GM19240 (cell line): ENCODE data around the gene PTGFRN.
"Not testable (repeated sequence)": the region's sequence is repeated elsewhere in the genome, so short reads cannot be mapped to it uniquely, and the experiment has no call there.

Source experiments
- DNase-seq: peaks from one replicate; pipeline ENCODE4 v3.0.0; 2011; ENCODE audit warnings: low spot score; ENCODE audit not compliant: insufficient read length

PTGFRN gene

GRCh38 chr1:116909512-116910378 lies at the start of gene PTGFRN:
TSS of gene PTGFRN (plus strand) at chr1:116909916. CDS start at chr1:116910204, 288 bp downstream.
- no peak for DNase-seq

DNA sequence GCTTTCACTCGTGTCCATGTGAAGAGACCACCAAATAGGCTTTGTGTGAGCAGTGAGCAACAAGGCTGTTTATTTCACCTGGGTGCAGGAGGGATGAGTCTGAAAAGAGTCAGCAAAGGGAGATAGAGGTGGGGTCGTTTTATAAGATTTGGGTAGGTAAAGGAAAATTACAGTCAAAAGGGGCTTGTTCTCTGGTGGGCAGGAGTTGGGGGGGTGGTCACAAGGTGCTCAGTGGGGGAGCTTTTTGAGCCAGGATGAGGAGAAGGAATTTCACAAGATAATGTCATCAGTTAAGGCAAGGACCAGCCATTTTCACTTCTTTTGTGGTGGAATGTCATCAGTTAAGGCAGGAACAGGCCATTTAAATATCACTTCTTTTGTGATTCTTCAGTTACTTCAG lies 49.5 kb upstream of the PTGFRN start:
- DNase-seq, result not testable (repeated sequence)

DNA sequence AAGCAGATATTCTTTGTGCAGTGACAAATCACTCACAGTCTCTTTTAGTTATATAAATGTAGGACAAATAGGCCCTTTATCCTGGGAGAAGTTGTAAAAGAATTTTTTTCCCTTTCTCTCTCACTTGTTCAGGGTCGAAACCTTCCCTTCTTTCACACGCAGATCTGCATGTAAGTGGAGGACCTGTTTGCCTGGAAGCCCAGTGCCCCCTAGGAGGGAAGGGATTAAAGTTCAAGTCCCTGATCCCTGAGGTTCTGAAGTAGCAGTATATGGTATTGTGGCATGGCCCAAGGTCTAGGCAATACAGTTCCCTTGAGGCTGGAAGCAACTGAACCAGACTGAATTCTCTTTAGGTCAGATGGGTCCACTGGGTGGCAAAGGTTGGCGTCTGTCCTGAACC lies 48.6 kb upstream of the PTGFRN start:
- no peak for DNase-seq

DNA sequence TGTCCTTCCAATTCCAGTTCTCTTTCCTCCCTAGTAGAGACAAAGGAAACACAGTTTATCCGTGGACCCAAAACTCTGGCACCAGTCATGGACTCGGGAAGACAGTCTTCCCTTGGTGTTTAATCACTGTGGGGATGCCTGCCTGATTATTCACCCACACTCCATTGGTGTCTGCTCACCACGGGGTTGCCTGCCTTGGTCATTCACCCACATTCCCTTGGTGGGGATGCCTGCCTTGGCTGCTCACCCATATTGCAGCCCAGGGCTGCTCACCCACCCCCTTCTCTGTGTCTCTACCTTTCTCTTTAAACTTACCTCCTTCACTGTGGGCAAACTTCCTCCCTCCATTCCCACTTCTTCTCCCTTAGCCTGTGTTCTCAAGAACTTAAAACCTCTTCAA lies 46.7 kb upstream of the PTGFRN start:
- not testable (repeated sequence) for DNase-seq

DNA sequence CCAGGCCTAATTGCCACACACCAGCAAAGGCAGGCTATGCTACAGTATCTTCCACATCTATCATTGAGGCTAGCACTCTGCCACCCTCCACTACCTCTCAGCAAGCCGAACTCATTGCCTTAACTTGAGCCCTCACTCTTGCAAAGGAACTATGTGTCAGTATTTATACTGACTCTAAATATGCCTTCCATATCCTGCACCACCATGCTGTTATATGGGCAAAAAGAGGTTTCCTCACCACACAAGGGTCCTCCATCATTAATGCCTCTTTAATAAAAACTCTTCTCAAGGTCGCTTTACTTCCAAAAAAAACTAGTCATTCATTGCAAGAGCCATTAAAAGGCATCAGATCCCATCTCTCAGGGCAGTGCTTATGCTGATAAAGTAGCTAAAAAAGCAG lies 43.2 kb upstream of the PTGFRN start:
- DNase-seq, result not testable (repeated sequence)

GRCh38 chr1:116868385-116868784 lies 41.3 kb upstream of the PTGFRN start:
- DNase-seq, result no peak

GRCh38 chr1:116869611-116870010 lies 40.1 kb upstream of the PTGFRN start:
- no peak for DNase-seq

DNA sequence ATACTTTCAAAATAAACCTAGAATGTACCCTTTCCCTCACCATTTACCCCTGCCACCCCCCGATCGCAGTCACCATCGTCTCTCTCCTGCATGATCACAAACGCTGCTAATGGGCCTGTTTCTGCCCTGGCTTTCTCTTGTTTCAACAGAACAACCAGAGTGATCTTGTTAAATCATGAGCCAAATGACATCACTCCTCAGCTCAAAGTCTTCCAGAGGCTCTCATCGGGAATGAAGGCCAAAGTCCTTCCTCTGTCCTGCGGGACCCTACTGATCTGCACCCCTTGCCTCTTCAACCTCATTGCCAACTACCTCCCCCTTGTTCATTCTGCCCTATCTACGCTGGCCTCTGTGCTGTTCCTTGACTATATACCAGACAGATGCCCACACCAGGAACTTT lies 39.4 kb upstream of the PTGFRN start:
- DNase-seq, result no peak

GRCh38 chr1:116871779-116872146 lies 38.0 kb upstream of the PTGFRN start:
- no peak for DNase-seq

DNA sequence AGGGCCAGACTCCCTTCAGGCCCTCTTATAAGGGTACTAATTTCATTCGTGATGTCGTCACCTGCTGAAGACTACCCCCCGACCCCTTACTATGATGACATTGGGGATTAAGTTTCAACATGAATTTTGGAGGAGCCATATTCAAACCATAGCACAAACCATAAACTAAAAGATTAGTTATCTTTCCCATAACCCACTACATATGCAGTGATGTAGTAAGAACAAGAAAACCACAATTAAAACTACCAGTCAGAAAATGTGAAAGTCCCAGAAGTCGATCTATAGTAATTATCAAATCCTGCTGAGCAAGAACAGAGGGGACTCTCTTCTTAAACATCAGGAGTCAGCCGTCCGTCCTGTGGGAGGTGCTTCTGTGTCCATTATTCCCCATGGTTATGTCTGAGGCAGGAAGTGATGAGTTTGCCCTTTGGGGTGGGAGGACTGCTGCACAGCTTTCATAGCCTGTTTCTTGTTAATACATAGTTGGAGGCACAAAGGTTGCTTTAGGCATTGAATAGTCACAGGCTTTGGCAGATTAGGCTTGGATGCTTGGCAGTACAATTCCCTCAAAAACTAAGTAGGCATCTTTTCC lies 35.9 kb upstream of the PTGFRN start:
- no peak for DNase-seq

DNA sequence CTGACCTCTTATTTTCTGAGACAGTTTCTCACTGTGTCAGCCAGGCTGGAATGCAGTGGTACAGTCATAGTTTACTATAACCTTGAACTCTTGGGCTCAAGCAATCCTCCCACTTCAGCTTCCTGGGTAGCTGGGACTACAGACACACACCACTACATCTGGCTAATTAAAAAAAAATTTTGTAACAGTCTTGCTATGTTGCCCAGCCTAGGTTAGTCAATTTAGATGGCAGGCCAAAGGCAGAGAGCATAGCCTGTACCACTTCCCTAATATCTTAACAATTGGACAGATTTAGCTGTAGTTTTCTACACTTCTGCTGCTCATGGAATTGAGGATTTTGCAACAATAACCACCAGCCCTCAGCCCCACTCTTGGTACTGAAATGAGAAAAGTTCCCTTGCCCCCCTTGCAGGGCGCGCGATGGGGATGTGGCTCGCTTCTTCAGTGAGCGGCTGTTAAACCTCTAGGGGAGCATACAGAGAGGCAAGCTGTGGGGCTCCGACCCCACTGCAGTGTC lies 34.9 kb upstream of the PTGFRN start:
- no peak for DNase-seq

DNA sequence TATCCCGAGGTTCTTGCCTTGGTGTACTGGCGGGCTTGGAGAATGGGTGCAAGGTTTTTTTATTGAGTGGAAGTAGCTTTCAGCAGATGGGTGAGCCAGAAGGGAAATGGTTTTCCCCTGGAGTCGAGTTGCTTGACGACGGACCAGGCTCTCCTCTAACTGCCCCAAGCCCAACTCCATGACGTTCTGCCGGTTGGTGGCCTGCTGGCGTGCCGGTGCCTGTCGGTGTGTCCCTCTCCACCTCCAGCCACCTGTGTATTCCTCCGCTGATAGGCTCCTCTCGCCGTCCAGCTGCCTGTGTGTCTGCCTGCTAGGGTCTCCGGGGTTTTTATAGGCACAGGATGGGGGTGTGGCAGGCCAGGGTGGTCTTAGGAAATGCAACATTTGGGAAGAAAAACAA lies 34.3 kb upstream of the PTGFRN start:
- no peak for DNase-seq

DNA sequence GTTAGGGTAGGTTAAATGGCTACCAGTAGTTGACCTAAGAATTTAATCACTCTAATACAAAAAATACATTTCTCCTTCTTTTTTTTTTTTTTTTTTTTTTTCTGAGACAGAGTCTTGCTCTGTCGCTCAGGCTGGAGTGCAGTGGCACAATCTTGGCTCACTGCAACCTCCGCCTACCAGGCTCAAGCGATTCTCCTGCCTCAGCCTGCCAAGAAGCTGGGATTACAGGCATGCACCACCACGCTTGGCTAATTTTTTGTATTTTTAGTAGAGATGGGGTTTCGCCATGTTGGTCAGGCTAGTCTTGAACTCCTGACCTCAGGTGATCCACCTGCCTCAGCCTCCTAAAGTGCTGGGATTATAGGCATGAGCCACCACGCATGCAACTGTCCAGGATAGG lies 33.8 kb upstream of the PTGFRN start:
- DNase-seq, result not testable (repeated sequence)

- no peak for DNase-seq
Measured at GRCh38 chr1:116877141-116877818, 32.4 kb upstream of the PTGFRN start.

GRCh38 chr1:116878804-116879477 lies 30.8 kb upstream of the PTGFRN start:
- no peak for DNase-seq

DNA sequence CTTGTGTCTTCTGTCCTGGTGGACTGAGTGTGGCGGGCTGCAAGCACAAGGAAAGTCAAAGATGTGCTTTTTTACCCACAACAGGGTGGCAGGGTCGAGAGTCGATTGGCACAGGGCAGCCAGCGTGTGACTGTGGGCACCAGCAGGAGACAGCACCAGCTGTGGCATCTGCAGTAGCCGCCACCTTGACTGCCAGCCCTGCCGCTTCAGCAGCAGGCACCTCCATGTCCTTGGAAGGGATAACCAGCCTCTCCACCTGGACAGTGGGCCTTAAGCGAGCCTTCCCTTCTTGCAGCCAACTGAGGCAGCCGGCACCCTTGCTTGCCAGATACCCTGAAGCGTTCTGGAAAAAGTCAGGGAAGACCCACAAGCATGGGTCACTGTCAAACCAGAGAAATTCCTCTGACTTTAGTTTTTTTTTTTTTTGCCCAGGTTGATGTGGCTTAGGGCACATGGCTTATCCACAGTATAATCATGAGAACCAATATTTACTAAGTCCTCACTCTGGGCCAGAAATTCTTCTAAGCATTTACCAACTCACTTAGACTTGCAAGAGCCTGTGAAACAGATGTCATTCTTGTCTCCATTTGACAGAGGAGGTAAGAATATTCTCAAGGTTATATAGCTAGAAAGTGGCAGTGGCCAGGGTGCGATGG lies 30.1 kb upstream of the PTGFRN start:
- DNase-seq, result no peak

DNA sequence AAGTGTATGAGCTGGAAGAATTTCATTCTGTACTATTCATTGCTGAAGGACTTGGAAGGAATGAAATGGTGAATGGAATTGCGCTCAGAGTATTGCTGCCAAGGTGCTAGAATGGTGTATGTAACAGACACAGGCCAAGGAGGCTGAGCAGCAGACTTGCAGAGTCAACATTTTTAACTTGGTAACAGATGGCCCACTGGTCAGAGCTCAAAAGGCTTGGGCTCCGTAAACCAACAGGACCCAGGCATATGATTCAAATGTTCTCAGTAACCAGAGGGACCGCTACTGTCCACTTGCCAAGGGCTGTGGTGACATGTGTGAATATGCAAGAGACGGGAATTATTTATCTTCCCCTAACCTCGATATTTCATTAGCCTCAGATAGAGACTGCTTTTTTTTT lies 28.8 kb upstream of the PTGFRN start:
- DNase-seq, result no peak

DNA sequence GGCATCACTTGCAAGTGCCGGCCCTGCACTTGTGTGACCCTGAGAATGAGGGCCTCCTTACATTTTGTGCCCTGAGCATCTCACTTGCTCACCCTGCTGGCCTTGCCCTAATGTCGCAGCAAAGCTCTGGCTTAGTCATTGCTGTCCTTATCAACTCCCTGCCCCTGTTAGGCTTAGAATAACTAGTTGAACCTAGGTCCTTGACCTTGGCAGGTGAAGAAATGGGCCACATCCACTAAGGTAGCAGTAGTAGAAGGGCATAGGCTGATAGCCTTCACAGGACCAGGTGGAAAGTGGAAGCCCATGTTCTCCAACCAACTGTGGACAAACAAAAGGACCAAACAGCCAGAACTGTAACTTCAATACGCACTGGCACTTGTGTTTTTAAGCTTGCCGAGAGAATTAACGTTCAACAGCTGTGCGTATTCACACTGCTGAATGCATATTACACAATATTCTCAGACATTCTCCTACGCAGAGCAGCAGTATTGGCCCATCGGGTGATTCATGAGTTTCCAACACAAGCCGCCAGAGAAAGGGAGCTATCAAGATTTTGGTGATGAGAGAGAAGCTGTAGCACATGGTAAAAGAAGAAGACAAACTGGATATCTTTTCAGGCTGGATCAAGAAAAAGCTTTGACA lies 27.7 kb upstream of the PTGFRN start:
- peak; percentile 16 for DNase-seq

DNA sequence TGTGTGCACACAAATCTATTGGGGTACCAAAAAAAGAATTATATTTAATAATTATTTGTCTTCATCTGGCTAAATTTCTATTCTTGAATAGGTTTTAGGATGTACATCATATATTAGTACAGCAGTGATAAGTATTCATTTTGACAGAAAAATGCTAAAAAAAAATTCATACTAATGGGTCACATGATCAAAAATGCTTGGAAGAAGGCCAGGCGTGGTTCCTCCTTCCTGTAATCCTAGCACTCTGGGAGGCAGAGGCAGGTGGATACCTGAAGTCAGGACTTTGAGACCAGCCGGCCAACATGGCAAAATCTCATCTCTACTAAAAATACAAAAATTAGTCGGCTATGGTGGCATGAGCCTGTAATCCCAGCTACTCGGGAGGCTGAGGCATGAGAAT lies 26.9 kb upstream of the PTGFRN start:
- DNase-seq, result no peak

DNA sequence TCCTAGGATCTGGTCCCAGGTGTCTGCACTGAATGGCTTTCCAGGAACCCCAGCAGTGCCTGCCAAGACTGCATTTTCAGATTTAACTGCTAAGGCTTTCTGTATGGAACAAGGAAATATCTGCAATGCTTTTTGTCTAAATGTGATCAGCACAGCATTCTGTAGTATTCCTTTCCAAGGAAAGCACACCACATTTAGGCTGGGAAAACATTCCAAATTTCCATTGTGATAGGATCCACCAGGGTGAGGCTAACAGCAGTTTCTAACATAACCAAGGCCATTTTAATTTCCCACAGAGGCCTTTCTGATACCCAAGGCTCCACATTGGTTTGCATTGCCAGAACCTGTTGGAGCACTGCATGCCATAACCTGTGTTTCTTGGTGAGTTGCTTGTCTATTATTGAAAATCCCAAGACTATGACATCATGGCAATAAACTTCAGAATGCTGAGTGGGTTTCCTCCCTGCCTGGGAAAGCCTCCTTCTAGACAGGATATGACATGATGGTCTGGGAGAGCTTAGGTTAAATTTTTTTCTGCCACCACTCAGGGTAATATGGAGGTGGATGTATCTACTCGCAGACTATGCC lies 23.3 kb upstream of the PTGFRN start:
- DNase-seq, result no peak
